Heart left ventricle (tissue), 13 donors: ENCODE measurements around the gene TNS1.

Experiments used
- CTCF ChIP-seq, 12 donors: fragments of 200-600 bp; sonication (generic) in 4 of 12; IDR thresholded peaks; one replicate each; pipeline versions ENCODE4 v1.5.0 to v1.8.0; 2018 to 2022; ENCODE audit warnings: antibody characterized with exemption in 12 of 12, mild to moderate bottlenecking in 5 of 12
- POLR2A ChIP-seq, 2 donors: fragments of 450-650 bp; IDR thresholded peaks; one replicate each; pipeline ENCODE4 v1.6.1; 2017; ENCODE audit warnings: antibody characterized with exemption in 2 of 2, mild to moderate bottlenecking in 2 of 2, moderate library complexity in 2 of 2
- donor health status: ischemic (EF 13 %, LVEDD 7.1; RV severe dilation, severe dysfunction).
- donor health status: DM: no; HTN: yes; CAD: no.
- donor health status: DM: no; HTN: no; CAD: no.
- donor health status: ischemic (EF 25% LVEDD 6.9; RV normal size, moderate dysfunction).
- donor health status: ischemic (EF 25% LVEDD 5.7; RV mildly dilated, moderate dysfunction).
- donor health status: ischemic (EF 35%, LVEDD 5.7; RV mildly dilated, moderate dysfunction).
- donor health status: nonischemic (EF 11% LVEDD 7.7; RV severe dilation, severe dysfunction).
- donor health status: DM: yes; HTN: yes; CAD: no.
- donor health status: PGD.
- donor health status: ischemic (EF 29% LVEDD 5.4; RV normal size, mild dysfunction).
- donor health status: nonischemic (EF 23%, LVEDD 6.1; RV moderate dilation, normal function).

- TF ChIP-seq CTCF (IDR thresholded peaks at IDR 0.05) (no peak), POLR2A (IDR thresholded peaks at IDR 0.05) (no peak)
These were observed 127.7 kb downstream of the TNS1 start for GRCh38 chr2:217875138-217875537.
